Airway epithelial cell (primary cell): Measurements from ENCODE around the gene MAGEA1. TPM values are rescaled to one million over a fixed set of nuclear protein-coding genes. Genes with fewer than 3 reads are reported as not detected.

Source experiments
- total RNA-seq: library from RNA; depleted of rRNA; stranded (reverse); fragments of >200 nt; gene quantifications from 2 replicates; pipeline ENCODE4 v1.2.3, GENCODE V29; 2015

Gene MAGEA1
- total RNA-seq, result not detected in 2 replicates

GRCh38 chrX:153179131-153179530 is at the start of gene MAGEA1:
Gene MAGEA1, plus strand, starts transcription at chrX:153179284. Its CDS starts 3,106 bp downstream, at chrX:153182390.

Other genes starting within 250 kb of the MAGEA1 start
- not detected in 2 replicates for gene PNMA5, start 185.2 kb upstream of the MAGEA1 start, total RNA-seq
- gene PNMA3, start 122.8 kb upstream of the MAGEA1 start, total RNA-seq, result not detected in 2 replicates
- gene PNMA6A, start 106.8 kb upstream of the MAGEA1 start, total RNA-seq, result 0.35 TPM in 1 of 2 replicates, not detected in the other
- not detected in 2 replicates for gene PNMA6F, start 142.5 kb downstream of the MAGEA1 start, total RNA-seq
- gene ZNF275, start 154.9 kb downstream of the MAGEA1 start, total RNA-seq, result 4.4 and 6.6 TPM in 2 replicates
- gene PNMA6E, start 222.1 kb downstream of the MAGEA1 start, total RNA-seq, result not detected in 2 replicates
- gene ZFP92, start 232.2 kb downstream of the MAGEA1 start, total RNA-seq, result 0.05 and 0.21 TPM in 2 replicates